Sigmoid colon (tissue), 3 donors: ENCODE data around the gene DYRK1A.

ENCODE experiments used
- POLR2A ChIP-seq, 2 donors: fragments of 450-650 bp; IDR thresholded peaks; one replicate each; pipeline ENCODE4 v1.6.1; 2016; ENCODE audit warnings: antibody characterized with exemption in 2 of 2, mild to moderate bottlenecking in 2 of 2, moderate library complexity in 2 of 2
- TF ChIP-seq, protein P1 (sequence below), 4 experiments: fragments of 450-650 bp in 3 of 4; fragments of 200-600 bp in 1 of 4; IDR thresholded peaks; one replicate each; pipeline ENCODE4 v1.5.1; 2016 to 2019; ENCODE audit warnings: antibody characterized with exemption in 4 of 4, mild to moderate bottlenecking in 3 of 4, moderate library complexity in 2 of 4

DNA sequence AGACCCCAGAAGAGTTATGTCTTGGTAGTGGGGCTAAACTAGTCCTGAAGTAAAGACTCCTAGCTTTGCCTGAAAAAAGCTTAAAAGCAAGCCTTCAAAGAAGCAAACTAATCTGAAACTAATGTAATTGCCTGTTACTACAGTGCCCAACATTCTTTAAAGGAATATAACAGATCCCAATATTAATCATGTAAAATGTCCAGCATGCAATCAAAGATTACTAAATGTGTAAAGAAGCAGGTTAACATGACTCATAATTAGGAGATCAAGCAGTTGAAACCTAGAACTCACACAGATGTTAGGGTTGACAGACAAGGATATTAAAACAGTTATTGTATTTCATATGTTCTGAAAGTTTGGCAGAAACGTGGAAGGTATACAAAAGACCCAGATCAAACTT is 17.8 kb downstream of the DYRK1A start:
- TF ChIP-seq, protein P1, sequence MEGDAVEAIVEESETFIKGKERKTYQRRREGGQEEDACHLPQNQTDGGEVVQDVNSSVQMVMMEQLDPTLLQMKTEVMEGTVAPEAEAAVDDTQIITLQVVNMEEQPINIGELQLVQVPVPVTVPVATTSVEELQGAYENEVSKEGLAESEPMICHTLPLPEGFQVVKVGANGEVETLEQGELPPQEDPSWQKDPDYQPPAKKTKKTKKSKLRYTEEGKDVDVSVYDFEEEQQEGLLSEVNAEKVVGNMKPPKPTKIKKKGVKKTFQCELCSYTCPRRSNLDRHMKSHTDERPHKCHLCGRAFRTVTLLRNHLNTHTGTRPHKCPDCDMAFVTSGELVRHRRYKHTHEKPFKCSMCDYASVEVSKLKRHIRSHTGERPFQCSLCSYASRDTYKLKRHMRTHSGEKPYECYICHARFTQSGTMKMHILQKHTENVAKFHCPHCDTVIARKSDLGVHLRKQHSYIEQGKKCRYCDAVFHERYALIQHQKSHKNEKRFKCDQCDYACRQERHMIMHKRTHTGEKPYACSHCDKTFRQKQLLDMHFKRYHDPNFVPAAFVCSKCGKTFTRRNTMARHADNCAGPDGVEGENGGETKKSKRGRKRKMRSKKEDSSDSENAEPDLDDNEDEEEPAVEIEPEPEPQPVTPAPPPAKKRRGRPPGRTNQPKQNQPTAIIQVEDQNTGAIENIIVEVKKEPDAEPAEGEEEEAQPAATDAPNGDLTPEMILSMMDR (IDR thresholded peaks at IDR 0.05), result no peak
- no peak for TF ChIP-seq POLR2A (IDR thresholded peaks at IDR 0.05)
